Smooth muscle cell (in vitro differentiated cells): ENCODE results near the gene ZNF583. TPM values are rescaled to one million over a fixed set of nuclear protein-coding genes. Genes with fewer than 3 reads are reported as not detected.
A peak's percentile ranks its signal among the peaks of the same experiment; 100 is the strongest.

Experiments
- DNase-seq: peaks from one replicate; lab custom pipeline; 2025; ENCODE audit not compliant: unreplicated experiment; lab: John Stamatoyannopoulos, UW
- H2AFZ ChIP-seq: fragments of 200-600 bp; sonication (generic); 2 replicates; pipeline ENCODE4 v1.6.0; 2016; ENCODE audit warnings: antibody characterized with exemption, low read depth, mild to moderate bottlenecking
- H3F3A ChIP-seq: fragments of 200-600 bp; sonication (generic); 2 replicates; pipeline ENCODE4 v1.6.0; 2017; ENCODE audit warnings: antibody characterized with exemption, low read depth
- H3K27ac ChIP-seq: fragments of 200-600 bp; sonication (generic); 2 replicates; pipeline ENCODE4 v1.5.1; 2016; ENCODE audit warnings: low read depth, mild to moderate bottlenecking
- H3K27me3 ChIP-seq: fragments of 200-600 bp; sonication (generic); 2 replicates; pipeline ENCODE4 v1.6.1; 2016; ENCODE audit warnings: low read depth, mild to moderate bottlenecking
- H3K36me3 ChIP-seq: fragments of 200-600 bp; sonication (generic); 2 replicates; pipeline ENCODE4 v1.5.1; 2016; ENCODE audit warnings: low read depth
- H3K4me1 ChIP-seq: fragments of 200-600 bp; sonication (generic); 2 replicates; pipeline ENCODE4 v1.5.1; 2016; ENCODE audit warnings: low read depth
- H3K4me2 ChIP-seq: fragments of 200-600 bp; sonication (generic); 2 replicates; pipeline ENCODE4 v1.6.0; 2016; ENCODE audit warnings: mild to moderate bottlenecking
- H3K4me3 ChIP-seq: fragments of 200-600 bp; sonication (generic); 2 replicates; pipeline ENCODE4 v1.5.1; 2016; ENCODE audit warnings: mild to moderate bottlenecking
- H3K79me2 ChIP-seq: fragments of 200-600 bp; sonication (generic); 2 replicates; pipeline ENCODE4 v1.6.0; 2016; ENCODE audit warnings: low read depth, mild to moderate bottlenecking
- H3K9ac ChIP-seq: fragments of 200-600 bp; sonication (generic); 2 replicates; pipeline ENCODE4 v1.6.0; 2016; ENCODE audit warnings: low read depth
- H3K9me3 ChIP-seq: fragments of 200-600 bp; sonication (generic); replicated peaks from 2 replicates; pipeline ENCODE4 v1.5.1; 2016; ENCODE audit warnings: low read depth
- H4K20me1 ChIP-seq: fragments of 200-600 bp; sonication (generic); 2 replicates; pipeline ENCODE4 v1.6.0; 2016; ENCODE audit warnings: low read depth
- WGBS: methylation state at CpG from one replicate; pipeline ENCODE4 v1.1.7; 2016; ENCODE audit warnings: low lambda C conversion rate; 5-methylcytosine and 5-hydroxymethylcytosine counted together
- polyA plus RNA-seq: library from polyadenylated mRNA; unstranded; fragments of >200 nt; fragmentation: Nextera tagmentation; extraction: Ambion mirVana; gene quantifications from 2 replicates; pipeline ENCODE4 v1.2.1, GENCODE V29; 2016
- total RNA-seq: library from RNA; depleted of rRNA; stranded (reverse); fragments of >200 nt; gene quantifications from 2 replicates; pipeline ENCODE4 v1.2.3, GENCODE V29; 2014
- TF ChIP-seq, protein P1 (sequence below): fragments of 200-600 bp; sonication (generic); IDR thresholded peaks from 2 replicates; pipeline ENCODE4 v1.5.1; 2017; ENCODE audit warnings: borderline replicate concordance, mild to moderate bottlenecking, antibody characterized with exemption; ENCODE audit not compliant: insufficient read depth, poor library complexity, severe bottlenecking

ZNF583 gene
- total and polyA plus RNA-seq, 2 experiments from 2014 or later: 5.2 to 5.5 TPM

GRCh38 chr19:56393119-56394012 lies 10.8 kb upstream of the ZNF583 start, which contains the start of gene ZNF582:
ZNF582 (minus strand) TSS chr19:56393534; CDS start chr19:56391752, 1,782 bp downstream.
- Histone ChIP-seq H3K4me3 (peak within 1 kb of the TSS; percentile 98), H3K27me3 (no peaks in the 10 kb centered on the region), H3F3A (no peaks in the 10 kb centered on the region), H3K4me1 (peaks cover 6% of the 10 kb centered on the region), H3K36me3 (peaks cover 6% of the 10 kb centered on the region), H3K27ac (peak within 1 kb of the TSS; percentile 84), H2AFZ (peak within 1 kb of the TSS; percentile 99), H3K4me2 (peak within 1 kb of the TSS; percentile 97), H3K9me3 (no peaks in the 10 kb centered on the region), H4K20me1 (no peaks in the 10 kb centered on the region), H3K79me2 (no peaks in the 10 kb centered on the region), H3K9ac (peak within 1 kb of the TSS; percentile 94)
- TF ChIP-seq, protein P1, sequence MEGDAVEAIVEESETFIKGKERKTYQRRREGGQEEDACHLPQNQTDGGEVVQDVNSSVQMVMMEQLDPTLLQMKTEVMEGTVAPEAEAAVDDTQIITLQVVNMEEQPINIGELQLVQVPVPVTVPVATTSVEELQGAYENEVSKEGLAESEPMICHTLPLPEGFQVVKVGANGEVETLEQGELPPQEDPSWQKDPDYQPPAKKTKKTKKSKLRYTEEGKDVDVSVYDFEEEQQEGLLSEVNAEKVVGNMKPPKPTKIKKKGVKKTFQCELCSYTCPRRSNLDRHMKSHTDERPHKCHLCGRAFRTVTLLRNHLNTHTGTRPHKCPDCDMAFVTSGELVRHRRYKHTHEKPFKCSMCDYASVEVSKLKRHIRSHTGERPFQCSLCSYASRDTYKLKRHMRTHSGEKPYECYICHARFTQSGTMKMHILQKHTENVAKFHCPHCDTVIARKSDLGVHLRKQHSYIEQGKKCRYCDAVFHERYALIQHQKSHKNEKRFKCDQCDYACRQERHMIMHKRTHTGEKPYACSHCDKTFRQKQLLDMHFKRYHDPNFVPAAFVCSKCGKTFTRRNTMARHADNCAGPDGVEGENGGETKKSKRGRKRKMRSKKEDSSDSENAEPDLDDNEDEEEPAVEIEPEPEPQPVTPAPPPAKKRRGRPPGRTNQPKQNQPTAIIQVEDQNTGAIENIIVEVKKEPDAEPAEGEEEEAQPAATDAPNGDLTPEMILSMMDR: peak; percentile 60
- peak; percentile 29 for DNase-seq
- WGBS: 5% methylated on average over 73 of the region's 73 CpGs

DNA sequence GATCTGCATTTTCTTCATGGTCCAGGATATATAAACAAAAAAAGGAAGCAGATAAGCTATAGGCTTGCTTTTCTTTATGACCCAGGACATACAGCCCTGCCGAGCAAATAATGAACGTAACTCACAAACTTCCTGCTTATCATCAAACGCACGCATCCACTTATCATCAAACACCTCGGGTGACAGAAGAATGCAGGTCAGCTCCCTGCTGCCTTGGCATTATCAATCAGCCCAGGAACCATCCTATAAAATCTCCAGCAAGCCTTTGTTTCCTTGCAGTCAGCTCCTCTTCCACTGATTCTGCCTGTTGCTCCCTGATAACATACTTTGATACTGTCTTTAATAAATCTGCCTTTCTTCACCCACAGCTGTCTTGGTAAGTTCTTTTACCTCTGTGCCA lies 5.3 kb upstream of the ZNF583 start:
- 91% methylated on average over 5 of the region's 5 CpGs for WGBS
- H3K27ac ChIP-seq: no peak overlapping the region

DNA sequence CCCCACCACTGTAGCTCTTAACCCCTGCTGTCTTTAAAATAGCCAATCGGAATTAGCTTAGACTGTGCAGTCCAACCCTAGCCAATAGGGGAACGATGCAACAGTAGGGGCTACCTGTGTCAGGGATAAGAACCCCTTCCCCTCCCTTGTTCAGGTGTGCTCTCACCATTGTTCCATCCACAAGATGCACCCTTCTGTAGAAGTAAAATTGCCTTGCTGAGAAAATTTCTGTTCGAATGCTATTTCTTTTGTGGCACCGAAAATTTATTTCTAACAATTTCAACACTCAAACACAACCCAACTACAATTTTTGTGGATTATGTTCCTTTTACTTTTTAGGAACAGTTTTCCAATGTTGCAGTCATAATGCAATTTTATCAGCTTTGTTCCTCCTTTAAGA lies 3.6 kb upstream of the ZNF583 start:
- no peak overlapping the region for H3K4me3 ChIP-seq
- no peaks in the 10 kb centered on the region for H3K27me3 ChIP-seq
- peaks cover 3% of the 10 kb centered on the region for H3K4me1 ChIP-seq
- no peak overlapping the region for H3K4me2 ChIP-seq
- H3K79me2 ChIP-seq: peaks cover 13% of the 10 kb centered on the region
- no peaks in the 10 kb centered on the region for H4K20me1 ChIP-seq
- no peaks in the 10 kb centered on the region for H3K36me3 ChIP-seq
- no peak for DNase-seq
- no peaks in the 10 kb centered on the region for H3F3A ChIP-seq
- 95% methylated on average over 4 of the region's 4 CpGs for WGBS
- TF ChIP-seq, protein P1: no peak
- no peaks in the 10 kb centered on the region for H3K9me3 ChIP-seq
- H3K9ac ChIP-seq: no peak overlapping the region
- H2AFZ ChIP-seq: no peak overlapping the region
- no peak overlapping the region for H3K27ac ChIP-seq

More for the DNA sequence above, 5.3 kb upstream of the ZNF583 start:
- Histone ChIP-seq H3K36me3 (no peaks in the 10 kb centered on the region), H3K4me3 (no peak overlapping the region), H4K20me1 (no peaks in the 10 kb centered on the region), H3K4me1 (no peaks in the 10 kb centered on the region), H3K27me3 (no peaks in the 10 kb centered on the region), H3K79me2 (peaks cover 7% of the 10 kb centered on the region), H3K9ac (no peak overlapping the region), H3K9me3 (no peaks in the 10 kb centered on the region), H3F3A (no peaks in the 10 kb centered on the region), H3K4me2 (no peak overlapping the region), H2AFZ (no peak overlapping the region)
- no peak for DNase-seq
- TF ChIP-seq, protein P1: no peak
